ENCODE data around the gene CCDC91. TPM values are rescaled to one million over a fixed set of nuclear protein-coding genes. Genes with fewer than 3 reads are reported as not detected.

CCDC91 gene
- polyA plus RNA-seq, 3 donors, result 6.3 to 18.1 (median 15.6) TPM

DNA sequence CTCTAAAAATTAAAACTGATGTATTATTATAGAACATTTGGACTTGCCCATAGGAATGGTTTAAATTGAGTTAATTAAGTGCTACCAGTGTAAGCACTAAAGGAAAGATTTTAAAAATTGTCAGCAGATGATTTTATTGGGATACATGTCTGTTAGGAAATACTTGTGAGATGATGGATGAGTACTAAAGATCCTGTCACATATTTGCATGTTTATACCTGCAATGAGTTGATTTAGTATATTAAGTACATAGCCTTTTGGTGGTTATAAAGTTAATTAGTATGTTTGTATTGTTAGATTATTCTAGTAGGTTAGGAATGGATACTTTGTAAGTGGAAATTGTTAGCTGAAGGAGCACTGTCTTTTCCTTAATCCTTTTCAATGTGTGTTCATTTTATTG is 67.2 kb downstream of the CCDC91 start:
- Histone ChIP-seq H2AFZ (ENCODE audit: insufficient read depth, low read depth, low read length, poor library complexity, severe bottlenecking) (no peak overlapping the region), H3K9ac (ENCODE audit: insufficient read depth, low read length, poor library complexity, severe bottlenecking) (no peak overlapping the region), H3K4me2 (replicated peaks; ENCODE audit: extremely low read depth, low read length, poor library complexity, severe bottlenecking) (no peak overlapping the region), H3K9me3 (replicated peaks in 1 of 2; ENCODE audit: control insufficient read depth in 1 of 2, insufficient read depth in 1 of 2, low read length in 2 of 2) (no peaks in the 10 kb centered on the region), H3K79me2 (ENCODE audit: insufficient read depth, low read length) (no peaks in the 10 kb centered on the region), H3K4me1 (ENCODE audit: control insufficient read depth in 1 of 2, insufficient read depth in 2 of 2, low read length in 2 of 2) (no peaks in the 10 kb centered on the region), H3K27me3 (ENCODE audit: control insufficient read depth in 2 of 2, insufficient read depth in 2 of 2, low read length in 2 of 2) (no peaks in the 10 kb centered on the region), H3K4me3 (replicated peaks in 1 of 3; ENCODE audit: low read depth in 2 of 3, low read length in 3 of 3) (no peak overlapping the region), H4K20me1 (ENCODE audit: insufficient read depth, low read length) (no peaks in the 10 kb centered on the region), H3K36me3 (replicated peaks in 1 of 2; ENCODE audit: control insufficient read depth in 1 of 2, insufficient read depth in 2 of 2, low read length in 2 of 2) (peaks cover 0 to 23% of the 10 kb centered on the region in 2 donors), H3K27ac (ENCODE audit: low read depth in 1 of 2, low read length in 2 of 2) (no peak overlapping the region)
- no peak overlapping the region for H3K27ac Mint-ChIP-seq
- H3K4me3 Mint-ChIP-seq, result no peak overlapping the region
- peaks cover 0 to 2% (median 0%) of the 10 kb centered on the region in 7 donors for H3K9me3 Mint-ChIP-seq
- intact Hi-C loops (cut with micrococcal nuclease), result no loop called here
- TF ChIP-seq, protein P1, sequence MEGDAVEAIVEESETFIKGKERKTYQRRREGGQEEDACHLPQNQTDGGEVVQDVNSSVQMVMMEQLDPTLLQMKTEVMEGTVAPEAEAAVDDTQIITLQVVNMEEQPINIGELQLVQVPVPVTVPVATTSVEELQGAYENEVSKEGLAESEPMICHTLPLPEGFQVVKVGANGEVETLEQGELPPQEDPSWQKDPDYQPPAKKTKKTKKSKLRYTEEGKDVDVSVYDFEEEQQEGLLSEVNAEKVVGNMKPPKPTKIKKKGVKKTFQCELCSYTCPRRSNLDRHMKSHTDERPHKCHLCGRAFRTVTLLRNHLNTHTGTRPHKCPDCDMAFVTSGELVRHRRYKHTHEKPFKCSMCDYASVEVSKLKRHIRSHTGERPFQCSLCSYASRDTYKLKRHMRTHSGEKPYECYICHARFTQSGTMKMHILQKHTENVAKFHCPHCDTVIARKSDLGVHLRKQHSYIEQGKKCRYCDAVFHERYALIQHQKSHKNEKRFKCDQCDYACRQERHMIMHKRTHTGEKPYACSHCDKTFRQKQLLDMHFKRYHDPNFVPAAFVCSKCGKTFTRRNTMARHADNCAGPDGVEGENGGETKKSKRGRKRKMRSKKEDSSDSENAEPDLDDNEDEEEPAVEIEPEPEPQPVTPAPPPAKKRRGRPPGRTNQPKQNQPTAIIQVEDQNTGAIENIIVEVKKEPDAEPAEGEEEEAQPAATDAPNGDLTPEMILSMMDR (IDR thresholded peaks at IDR 0.05), result no peak
- DNase-seq, result no peak
- no peaks in the 10 kb centered on the region for H3K27me3 Mint-ChIP-seq (ENCODE audit: low read depth in 3 of 3)
- H3K36me3 Mint-ChIP-seq, result peaks cover 25 to 30% of the 10 kb centered on the region in 2 donors
- H3K4me1 Mint-ChIP-seq, result no peaks in the 10 kb centered on the region

DNA sequence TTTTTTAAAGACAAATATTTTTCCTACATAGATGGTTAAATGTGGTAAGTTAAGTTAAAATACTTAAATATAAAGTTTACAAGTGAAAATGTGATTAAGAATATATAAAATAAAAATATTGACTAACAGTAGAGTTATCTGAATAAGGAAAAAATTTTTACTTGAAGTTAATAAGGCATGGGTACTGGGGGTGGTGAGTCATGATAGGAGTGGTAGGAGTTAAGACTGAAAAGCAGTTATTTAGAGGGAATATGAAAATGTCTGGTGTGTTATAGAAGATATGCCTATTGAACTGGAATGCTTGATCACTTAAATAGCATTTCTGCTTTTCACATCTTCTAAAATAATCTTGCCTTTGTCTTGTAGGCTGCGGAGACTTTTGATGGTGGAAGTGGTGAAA is 68.7 kb downstream of the CCDC91 start:
- Histone ChIP-seq H3K9ac (ENCODE audit: insufficient read depth, low read length, poor library complexity, severe bottlenecking) (no peak overlapping the region), H3K27me3 (ENCODE audit: control insufficient read depth in 2 of 2, insufficient read depth in 2 of 2, low read length in 2 of 2) (no peaks in the 10 kb centered on the region), H3K4me1 (ENCODE audit: control insufficient read depth in 1 of 2, insufficient read depth in 2 of 2, low read length in 2 of 2) (no peaks in the 10 kb centered on the region), H3K27ac (ENCODE audit: low read depth in 1 of 2, low read length in 2 of 2) (no peak overlapping the region), H3K4me3 (replicated peaks in 1 of 3; ENCODE audit: low read depth in 2 of 3, low read length in 3 of 3) (no peak overlapping the region), H3K9me3 (replicated peaks in 1 of 2; ENCODE audit: control insufficient read depth in 1 of 2, insufficient read depth in 1 of 2, low read length in 2 of 2) (no peaks in the 10 kb centered on the region), H4K20me1 (ENCODE audit: insufficient read depth, low read length) (no peaks in the 10 kb centered on the region), H3K79me2 (ENCODE audit: insufficient read depth, low read length) (no peaks in the 10 kb centered on the region), H3K4me2 (replicated peaks; ENCODE audit: extremely low read depth, low read length, poor library complexity, severe bottlenecking) (no peak overlapping the region), H2AFZ (ENCODE audit: insufficient read depth, low read depth, low read length, poor library complexity, severe bottlenecking) (no peak overlapping the region), H3K36me3 (replicated peaks in 1 of 2; ENCODE audit: control insufficient read depth in 1 of 2, insufficient read depth in 2 of 2, low read length in 2 of 2) (peaks cover 0 to 23% of the 10 kb centered on the region in 2 donors)
- WGBS (ENCODE audit: insufficient coverage), result no CpG with 5 or more reads among the region's 1 CpG
- Mint-ChIP-seq H3K4me3 (no peak overlapping the region), H3K27me3 (ENCODE audit: low read depth in 3 of 3) (no peaks in the 10 kb centered on the region), H3K4me1 (no peaks in the 10 kb centered on the region), H3K9me3 (no peaks in the 10 kb centered on the region), H3K36me3 (peaks cover 29 to 38% of the 10 kb centered on the region in 2 donors), H3K27ac (no peak overlapping the region)
- intact Hi-C loops (cut with micrococcal nuclease), result no loop called here
- TF ChIP-seq, protein P1 (IDR thresholded peaks at IDR 0.05), result no peak
- no peak for DNase-seq

Data from CD14-positive monocyte (primary cell).